ENCODE measurements around the gene VPS35L.

The VPS35L gene

GRCh38 chr16:19599968-19600716 is 44.6 kb downstream of the VPS35L start:
- Histone ChIP-seq H3K4me3 (ENCODE audit: low read depth, low read length) (no peak overlapping the region), H3K27me3 (ENCODE audit: control insufficient read depth, insufficient read depth, low read length) (no peaks in the 10 kb centered on the region), H3K9ac (ENCODE audit: low read depth, low read length) (no peak overlapping the region), H3K9me3 (ENCODE audit: control insufficient read depth, insufficient read depth, low read length) (no peaks in the 10 kb centered on the region), H3K4me1 (ENCODE audit: control insufficient read depth, insufficient read depth, low read length) (peaks cover 4% of the 10 kb centered on the region; the same call in 1 of the 2 replicates), H3K36me3 (ENCODE audit: control insufficient read depth, insufficient read depth, low read length) (peaks cover 29% of the 10 kb centered on the region), H3K27ac (ENCODE audit: low read depth, low read length) (no peak overlapping the region)

GRCh38 chr16:19601083-19601976 is 45.8 kb downstream of the VPS35L start:
- peaks cover 34% of the 10 kb centered on the region for H3K36me3 ChIP-seq (ENCODE audit: control insufficient read depth, insufficient read depth, low read length)
- no peak overlapping the region for H3K9ac ChIP-seq (ENCODE audit: low read depth, low read length)

DNA sequence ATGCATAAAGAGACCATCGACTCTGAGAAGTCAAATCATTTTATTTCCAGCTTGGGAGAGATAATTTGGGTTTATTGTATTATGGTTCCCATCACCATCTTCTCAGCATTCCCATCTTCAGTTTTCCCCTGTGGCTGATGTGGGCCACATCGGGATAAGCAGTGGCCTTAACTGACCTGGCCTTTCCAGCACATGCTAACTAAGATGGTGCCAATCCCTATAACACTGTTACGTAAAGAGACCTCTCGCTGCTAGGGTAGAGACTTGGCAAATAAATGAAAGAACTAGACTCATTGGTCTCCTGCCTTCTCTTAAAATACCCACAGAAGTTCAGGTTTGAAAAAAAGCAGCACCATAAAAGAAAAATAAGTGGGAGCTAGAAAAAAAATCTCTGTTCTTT is 49.4 kb downstream of the VPS35L start:
- Histone ChIP-seq H3K36me3 (ENCODE audit: control insufficient read depth, insufficient read depth, low read length) (peaks cover 45% of the 10 kb centered on the region), H3K4me1 (ENCODE audit: control insufficient read depth, insufficient read depth, low read length) (no peaks in the 10 kb centered on the region), H3K27ac (ENCODE audit: low read depth, low read length) (no peak overlapping the region), H3K9me3 (ENCODE audit: control insufficient read depth, insufficient read depth, low read length) (no peaks in the 10 kb centered on the region), H3K9ac (ENCODE audit: low read depth, low read length) (no peak overlapping the region), H3K27me3 (ENCODE audit: control insufficient read depth, insufficient read depth, low read length) (no peaks in the 10 kb centered on the region), H3K4me3 (ENCODE audit: low read depth, low read length) (no peak overlapping the region)

More at GRCh38 chr16:19601083-19601976, 45.8 kb downstream of the VPS35L start:
- H3K4me3 ChIP-seq (ENCODE audit: low read depth, low read length) = no peak overlapping the region
- H3K27ac ChIP-seq (ENCODE audit: low read depth, low read length) = no peak overlapping the region
- peaks cover 4% of the 10 kb centered on the region; the same call in 1 of the 2 replicates for H3K4me1 ChIP-seq (ENCODE audit: control insufficient read depth, insufficient read depth, low read length)
- no peaks in the 10 kb centered on the region for H3K9me3 ChIP-seq (ENCODE audit: control insufficient read depth, insufficient read depth, low read length)
- no peaks in the 10 kb centered on the region for H3K27me3 ChIP-seq (ENCODE audit: control insufficient read depth, insufficient read depth, low read length)

DNA sequence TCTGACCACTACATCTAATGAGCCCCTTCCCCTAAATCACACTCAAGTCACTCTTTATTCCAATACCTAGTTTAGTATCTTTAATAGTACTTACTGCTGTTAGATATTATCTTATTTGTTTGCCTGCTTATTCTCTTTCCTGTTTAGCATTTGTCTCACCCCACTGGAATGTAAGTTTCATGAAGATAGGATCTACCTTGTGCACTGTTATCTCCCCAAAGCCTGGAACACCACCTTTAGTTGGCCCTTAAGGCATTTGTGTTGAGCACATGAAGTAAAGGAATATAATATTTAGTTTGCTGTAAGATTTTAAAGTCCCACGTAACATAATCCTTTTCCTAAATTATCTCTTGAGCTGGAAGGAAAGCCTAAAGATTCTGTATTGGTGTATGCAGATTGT is 50.2 kb downstream of the VPS35L start:
- Histone ChIP-seq H3K9ac (ENCODE audit: low read depth, low read length) (no peak overlapping the region), H3K4me1 (ENCODE audit: control insufficient read depth, insufficient read depth, low read length) (no peaks in the 10 kb centered on the region), H3K4me3 (ENCODE audit: low read depth, low read length) (no peak overlapping the region), H3K27me3 (ENCODE audit: control insufficient read depth, insufficient read depth, low read length) (no peaks in the 10 kb centered on the region), H3K36me3 (ENCODE audit: control insufficient read depth, insufficient read depth, low read length) (peaks cover 51% of the 10 kb centered on the region), H3K9me3 (ENCODE audit: control insufficient read depth, insufficient read depth, low read length) (no peaks in the 10 kb centered on the region), H3K27ac (ENCODE audit: low read depth, low read length) (peak overlapping the region; percentile 23)

GRCh38 chr16:19607616-19608280 is 52.2 kb downstream of the VPS35L start:
- Histone ChIP-seq H3K27me3 (ENCODE audit: control insufficient read depth, insufficient read depth, low read length) (no peaks in the 10 kb centered on the region), H3K9me3 (ENCODE audit: control insufficient read depth, insufficient read depth, low read length) (no peaks in the 10 kb centered on the region), H3K4me3 (ENCODE audit: low read depth, low read length) (no peak overlapping the region), H3K36me3 (ENCODE audit: control insufficient read depth, insufficient read depth, low read length) (peaks cover 59% of the 10 kb centered on the region), H3K9ac (ENCODE audit: low read depth, low read length) (no peak overlapping the region), H3K4me1 (ENCODE audit: control insufficient read depth, insufficient read depth, low read length) (no peaks in the 10 kb centered on the region), H3K27ac (ENCODE audit: low read depth, low read length) (no peak overlapping the region)

DNA sequence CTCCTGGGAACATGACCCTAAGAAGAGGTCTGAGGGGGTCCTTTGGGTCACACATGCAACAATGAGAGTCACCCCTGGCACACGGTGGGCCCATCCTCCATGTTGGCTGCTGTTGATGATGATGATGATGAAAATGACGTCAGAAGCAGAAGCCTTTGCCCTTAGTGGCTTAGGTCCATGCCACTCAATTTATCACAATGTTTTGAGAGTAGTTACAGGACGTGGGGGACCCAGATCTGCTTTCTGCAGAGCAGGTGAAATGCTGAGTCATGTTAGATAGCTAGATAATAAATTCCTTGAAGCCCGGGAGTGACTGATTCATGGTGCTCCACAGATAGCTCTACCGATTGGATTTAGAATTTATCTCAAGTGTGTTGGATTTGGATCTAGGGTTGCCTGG is 53.9 kb downstream of the VPS35L start:
- Histone ChIP-seq H3K9me3 (ENCODE audit: control insufficient read depth, insufficient read depth, low read length) (no peaks in the 10 kb centered on the region), H3K27ac (ENCODE audit: low read depth, low read length) (no peak overlapping the region), H3K4me3 (ENCODE audit: low read depth, low read length) (no peak overlapping the region), H3K4me1 (ENCODE audit: control insufficient read depth, insufficient read depth, low read length) (no peaks in the 10 kb centered on the region), H3K27me3 (ENCODE audit: control insufficient read depth, insufficient read depth, low read length) (no peaks in the 10 kb centered on the region), H3K36me3 (ENCODE audit: control insufficient read depth, insufficient read depth, low read length) (peaks cover 64% of the 10 kb centered on the region), H3K9ac (ENCODE audit: low read depth, low read length) (no peak overlapping the region)

GRCh38 chr16:19610200-19610599 is 54.7 kb downstream of the VPS35L start:
- Histone ChIP-seq H3K27me3 (ENCODE audit: control insufficient read depth, insufficient read depth, low read length) (no peaks in the 10 kb centered on the region), H3K9me3 (ENCODE audit: control insufficient read depth, insufficient read depth, low read length) (no peaks in the 10 kb centered on the region), H3K4me3 (ENCODE audit: low read depth, low read length) (no peak overlapping the region), H3K4me1 (ENCODE audit: control insufficient read depth, insufficient read depth, low read length) (no peaks in the 10 kb centered on the region), H3K27ac (ENCODE audit: low read depth, low read length) (no peak overlapping the region), H3K9ac (ENCODE audit: low read depth, low read length) (no peak overlapping the region), H3K36me3 (ENCODE audit: control insufficient read depth, insufficient read depth, low read length) (peaks cover 64% of the 10 kb centered on the region)

DNA sequence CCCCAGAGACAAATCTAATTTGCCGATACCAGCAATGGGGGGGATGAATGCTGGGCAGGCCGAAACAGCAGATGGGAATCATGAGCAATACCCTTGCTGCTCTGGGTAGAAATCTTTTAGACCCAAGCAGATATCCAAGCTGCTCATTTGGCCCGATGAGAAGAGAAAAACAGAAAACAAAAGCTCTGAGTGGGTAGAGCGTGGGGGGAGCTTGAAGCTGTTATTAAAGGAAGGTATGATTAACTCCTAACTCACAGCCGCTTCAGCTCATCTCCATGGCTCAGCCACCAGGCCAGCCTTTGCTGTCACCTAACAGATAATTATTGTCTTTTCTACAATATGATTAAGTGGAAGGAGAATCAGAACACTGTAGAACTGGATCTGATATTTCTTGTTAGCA is 58.3 kb downstream of the VPS35L start:
- H3K9me3 ChIP-seq (ENCODE audit: control insufficient read depth, insufficient read depth, low read length) = no peaks in the 10 kb centered on the region
- H3K4me1 ChIP-seq (ENCODE audit: control insufficient read depth, insufficient read depth, low read length) = no peaks in the 10 kb centered on the region
- peaks cover 53% of the 10 kb centered on the region for H3K36me3 ChIP-seq (ENCODE audit: control insufficient read depth, insufficient read depth, low read length)
- no peak overlapping the region for H3K9ac ChIP-seq (ENCODE audit: low read depth, low read length)
- H3K4me3 ChIP-seq (ENCODE audit: low read depth, low read length) = no peak overlapping the region
- H3K27me3 ChIP-seq (ENCODE audit: control insufficient read depth, insufficient read depth, low read length) = no peaks in the 10 kb centered on the region
- H3K27ac ChIP-seq (ENCODE audit: low read depth, low read length) = no peak overlapping the region

DNA sequence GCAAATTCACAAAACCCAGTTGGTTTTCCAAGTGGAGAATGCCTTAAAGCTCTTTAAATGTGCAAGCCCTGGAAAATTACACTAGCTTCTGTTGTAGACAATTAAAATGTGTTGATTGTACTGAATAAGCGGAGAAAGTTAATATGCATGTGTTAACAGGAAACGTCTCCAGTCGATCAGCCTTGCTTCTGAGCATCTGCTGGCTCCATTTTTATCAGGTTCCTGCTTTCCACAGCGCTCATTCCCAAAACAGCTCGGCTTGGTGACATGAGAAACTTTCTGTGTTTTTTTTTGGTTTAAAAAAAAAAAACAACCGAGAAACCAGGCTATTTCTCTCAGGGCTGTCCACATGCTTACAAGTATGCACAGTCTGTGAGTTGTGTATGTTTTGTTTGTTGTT is 60.7 kb downstream of the VPS35L start:
- H3K27me3 ChIP-seq (ENCODE audit: control insufficient read depth, insufficient read depth, low read length) = no peaks in the 10 kb centered on the region
- H3K27ac ChIP-seq (ENCODE audit: low read depth, low read length) = no peak overlapping the region
- peaks cover 36% of the 10 kb centered on the region for H3K36me3 ChIP-seq (ENCODE audit: control insufficient read depth, insufficient read depth, low read length)
- H3K9me3 ChIP-seq (ENCODE audit: control insufficient read depth, insufficient read depth, low read length) = no peaks in the 10 kb centered on the region
- no peaks in the 10 kb centered on the region for H3K4me1 ChIP-seq (ENCODE audit: control insufficient read depth, insufficient read depth, low read length)
- H3K9ac ChIP-seq (ENCODE audit: low read depth, low read length) = no peak overlapping the region
- no peak overlapping the region for H3K4me3 ChIP-seq (ENCODE audit: low read depth, low read length)

DNA sequence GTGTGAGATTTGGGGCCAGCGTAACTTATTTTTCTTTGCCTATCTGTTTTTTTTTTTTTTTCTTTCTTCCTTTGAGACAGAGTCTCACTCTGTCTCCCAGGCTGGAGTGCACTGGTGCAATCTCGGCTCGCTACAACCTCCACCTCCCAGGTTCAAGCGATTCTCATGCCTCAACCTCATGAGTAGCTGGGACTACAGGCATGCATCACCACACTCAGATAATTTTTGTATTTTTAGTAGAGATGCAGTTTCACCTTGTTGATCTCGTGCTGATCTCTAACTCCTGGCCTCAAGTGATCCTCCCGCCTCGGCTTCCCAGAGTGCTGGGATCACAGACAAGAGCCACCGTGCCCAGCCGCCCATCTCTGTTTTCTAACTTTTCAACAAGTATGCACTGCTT is 63.4 kb downstream of the VPS35L start:
- Histone ChIP-seq H3K27me3 (ENCODE audit: control insufficient read depth, insufficient read depth, low read length) (no peaks in the 10 kb centered on the region), H3K36me3 (ENCODE audit: control insufficient read depth, insufficient read depth, low read length) (peaks cover 16% of the 10 kb centered on the region), H3K27ac (ENCODE audit: low read depth, low read length) (no peak overlapping the region), H3K4me3 (ENCODE audit: low read depth, low read length) (no peak overlapping the region), H3K9me3 (ENCODE audit: control insufficient read depth, insufficient read depth, low read length) (no peaks in the 10 kb centered on the region), H3K4me1 (ENCODE audit: control insufficient read depth, insufficient read depth, low read length) (no peaks in the 10 kb centered on the region), H3K9ac (ENCODE audit: low read depth, low read length) (no peak overlapping the region)
